Midbrain (tissue), 1 donor: ENCODE measurements around the gene KCNK7.

Source experiments
- DNase-seq: peaks from one replicate; lab custom pipeline; 2025; lab: John Stamatoyannopoulos, UW

The KCNK7 gene

GRCh38 chr11:65627202-65627601 is 31.6 kb upstream of the KCNK7 start:
- no peak for DNase-seq

GRCh38 chr11:65625628-65626342 is 30.2 kb upstream of the KCNK7 start:
- peak; percentile 66 for DNase-seq

DNA sequence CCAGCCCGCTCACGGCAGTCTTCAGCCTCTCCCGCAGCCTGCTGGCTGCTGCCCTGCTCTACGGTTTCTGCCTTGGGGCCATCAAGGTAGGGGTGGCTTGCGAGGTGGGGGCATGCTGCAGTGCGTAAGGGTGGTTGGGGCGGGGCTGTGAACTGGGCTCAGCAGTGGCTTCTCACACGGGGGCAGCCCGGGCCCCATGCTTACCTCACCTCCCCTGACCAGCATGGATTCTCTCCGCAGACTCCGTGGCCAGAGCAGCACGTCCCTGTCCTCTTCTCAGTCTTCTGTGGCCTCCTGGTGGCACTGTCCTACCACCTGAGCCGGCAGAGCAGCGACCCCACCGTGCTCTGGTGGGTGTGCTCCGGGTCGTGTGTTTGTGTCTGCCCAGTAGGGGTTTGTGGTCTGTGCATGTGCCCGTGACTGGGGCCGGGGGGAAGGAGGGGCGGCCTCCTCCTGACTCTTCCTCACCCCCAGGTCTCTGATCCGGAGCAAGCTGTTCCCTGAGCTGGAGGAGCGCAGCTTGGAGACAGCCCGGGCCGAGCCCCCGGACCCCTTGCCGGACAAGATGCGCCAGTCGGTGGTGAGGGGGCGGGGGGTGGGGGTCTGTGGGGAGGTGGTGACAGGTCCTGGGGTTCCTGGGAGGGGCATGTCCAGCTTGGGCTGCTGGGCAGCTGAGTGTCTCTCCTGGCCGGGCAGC is 29.5 kb upstream of the KCNK7 start:
- DNase-seq: no peak

GRCh38 chr11:65623852-65624616 is 28.4 kb upstream of the KCNK7 start:
- DNase-seq: no peak

- no peak for DNase-seq
Observed at GRCh38 chr11:65623177-65623576, 27.6 kb upstream of the KCNK7 start.

GRCh38 chr11:65622011-65622410 is 26.4 kb upstream of the KCNK7 start:
- no peak for DNase-seq

DNA sequence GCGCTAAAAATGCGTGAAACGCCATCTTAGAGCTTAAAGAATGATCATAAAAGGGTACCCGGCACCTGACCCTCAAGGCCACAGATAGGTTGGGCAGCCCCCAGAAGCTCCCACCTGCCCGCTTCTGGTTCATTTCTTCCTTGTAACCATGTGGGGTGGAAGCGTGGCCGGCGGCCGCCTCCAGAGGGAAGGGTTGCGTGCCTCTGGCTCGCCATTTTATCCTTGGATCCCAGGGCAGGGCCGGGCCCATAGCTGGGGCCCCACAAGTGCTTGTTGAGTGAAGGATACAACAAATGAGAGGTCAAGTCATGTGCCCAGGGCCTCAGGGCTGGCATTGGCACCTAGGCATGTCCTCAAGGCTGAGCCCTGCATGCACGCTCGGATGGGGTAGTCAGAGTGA is 25.9 kb upstream of the KCNK7 start:
- no peak for DNase-seq

DNA sequence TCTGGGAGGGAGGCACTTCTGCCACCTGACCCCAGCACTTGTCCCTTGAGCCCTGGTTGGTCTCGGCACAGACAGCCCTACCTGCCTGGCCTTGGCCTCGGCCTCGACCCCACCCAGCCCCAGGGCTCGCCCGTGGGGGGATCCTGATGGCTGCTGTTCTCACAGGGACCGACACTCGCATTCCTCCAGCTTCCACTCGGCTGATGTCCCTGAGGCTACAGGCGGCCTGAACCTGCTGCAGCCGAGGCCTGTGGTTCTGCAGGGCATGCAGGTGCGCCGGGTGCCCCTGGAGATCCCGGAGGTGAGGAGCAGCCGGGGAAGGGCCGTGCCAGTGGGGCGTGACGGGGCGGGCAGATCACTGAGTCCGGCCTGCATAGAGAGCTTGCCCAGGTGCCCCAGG is 25.1 kb upstream of the KCNK7 start:
- no peak for DNase-seq

DNA sequence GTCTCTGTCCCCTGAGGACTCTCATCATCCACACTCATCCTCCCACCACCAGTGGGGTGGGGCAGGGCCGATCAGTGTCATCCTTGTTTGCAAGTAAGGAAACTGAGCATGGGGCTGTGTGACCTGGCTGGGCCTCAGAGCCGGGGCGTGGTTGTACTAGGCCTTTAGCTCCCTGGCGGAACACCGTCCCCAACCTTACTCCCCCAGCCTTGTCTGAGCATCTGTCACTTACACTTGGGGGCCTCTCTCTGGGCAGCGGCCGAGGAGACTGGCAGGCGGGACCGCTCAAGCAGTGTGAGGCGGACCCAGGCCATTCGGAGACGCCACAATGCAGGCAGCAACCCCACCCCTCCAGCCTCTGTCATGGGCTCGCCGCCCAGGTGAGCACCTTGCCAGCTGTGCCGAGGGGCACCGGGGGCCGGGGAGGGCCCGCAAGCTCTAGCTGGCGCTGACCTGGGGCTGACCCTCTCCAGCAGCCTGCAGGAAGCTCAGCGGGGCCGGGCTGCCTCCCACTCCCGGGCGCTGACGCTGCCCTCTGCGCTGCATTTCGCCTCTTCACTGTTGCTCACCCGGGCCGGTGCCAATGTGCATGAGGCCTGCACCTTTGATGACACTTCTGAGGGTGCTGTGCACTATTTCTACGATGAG is 23.8 kb upstream of the KCNK7 start:
- DNase-seq: no peak

GRCh38 chr11:65618763-65619162 is 23.2 kb upstream of the KCNK7 start:
- no peak for DNase-seq

- DNase-seq: no peak
Observed at GRCh38 chr11:65617990-65618751, 22.6 kb upstream of the KCNK7 start.

DNA sequence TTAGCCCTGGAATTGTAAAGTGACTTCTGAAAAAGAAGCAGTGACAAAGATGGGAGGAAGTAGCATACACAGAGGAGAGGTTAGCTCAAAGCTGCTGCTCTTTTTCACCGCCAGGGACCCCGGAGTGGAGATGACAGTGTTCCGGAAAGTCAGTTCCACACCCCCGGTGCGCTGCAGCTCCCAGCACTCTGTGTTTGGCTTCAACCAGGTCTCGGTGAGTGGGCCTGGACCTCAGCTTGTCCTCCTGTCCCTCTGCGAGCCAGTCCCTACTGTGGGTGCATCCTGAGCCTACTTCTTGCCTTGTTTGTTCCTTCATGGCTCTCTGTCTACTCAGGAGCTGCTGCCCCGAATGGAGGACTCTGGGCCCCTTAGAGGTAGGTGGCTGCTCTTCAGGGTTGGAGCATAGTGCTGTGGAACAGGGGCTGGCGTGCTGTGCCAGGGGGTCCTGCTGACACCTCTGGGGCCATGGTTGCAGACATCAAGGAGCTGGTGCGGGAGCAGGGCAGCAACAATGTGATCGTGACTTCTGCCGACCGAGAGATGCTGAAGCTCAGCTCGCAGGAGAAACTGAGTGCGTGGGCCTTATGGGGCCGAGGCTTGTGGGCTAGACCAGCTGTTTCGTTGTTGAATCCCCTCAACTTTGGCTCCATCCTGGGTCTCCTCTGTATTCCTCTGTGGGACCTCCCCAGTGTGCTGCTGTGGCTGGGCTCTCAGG is 21.7 kb upstream of the KCNK7 start:
- no peak for DNase-seq

DNA sequence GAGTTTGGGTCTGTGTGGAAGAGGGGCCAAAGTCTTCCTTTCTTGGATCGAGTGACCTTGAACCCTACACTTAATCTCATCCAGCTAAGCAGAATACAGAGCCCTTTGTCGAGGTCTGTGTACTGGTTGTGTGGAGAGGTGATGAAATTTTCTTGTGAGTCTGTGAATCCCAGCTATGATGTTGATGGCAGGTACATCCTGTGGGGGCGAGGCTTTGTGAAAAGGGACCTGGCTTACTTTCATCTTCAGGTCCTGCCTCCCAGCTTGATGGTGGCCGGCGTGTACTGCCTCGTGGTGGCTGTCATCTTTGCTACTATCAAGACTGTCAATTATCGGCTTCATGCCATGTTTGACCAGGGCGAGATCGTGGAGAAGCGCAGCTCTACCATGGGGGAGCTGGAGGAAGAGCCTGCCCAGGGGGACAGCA is 21.0 kb upstream of the KCNK7 start:
- no peak for DNase-seq

GRCh38 chr11:65615950-65616574 is 20.5 kb upstream of the KCNK7 start:
- no peak for DNase-seq

- DNase-seq: peak; percentile 100
Observed at GRCh38 chr11:65615229-65615949, 19.8 kb upstream of the KCNK7 start, which contains the start of gene PCNX3. Gene PCNX3 (plus strand): TSS chr11:65615776. CDS start chr11:65616312, 536 bp downstream.

DNA sequence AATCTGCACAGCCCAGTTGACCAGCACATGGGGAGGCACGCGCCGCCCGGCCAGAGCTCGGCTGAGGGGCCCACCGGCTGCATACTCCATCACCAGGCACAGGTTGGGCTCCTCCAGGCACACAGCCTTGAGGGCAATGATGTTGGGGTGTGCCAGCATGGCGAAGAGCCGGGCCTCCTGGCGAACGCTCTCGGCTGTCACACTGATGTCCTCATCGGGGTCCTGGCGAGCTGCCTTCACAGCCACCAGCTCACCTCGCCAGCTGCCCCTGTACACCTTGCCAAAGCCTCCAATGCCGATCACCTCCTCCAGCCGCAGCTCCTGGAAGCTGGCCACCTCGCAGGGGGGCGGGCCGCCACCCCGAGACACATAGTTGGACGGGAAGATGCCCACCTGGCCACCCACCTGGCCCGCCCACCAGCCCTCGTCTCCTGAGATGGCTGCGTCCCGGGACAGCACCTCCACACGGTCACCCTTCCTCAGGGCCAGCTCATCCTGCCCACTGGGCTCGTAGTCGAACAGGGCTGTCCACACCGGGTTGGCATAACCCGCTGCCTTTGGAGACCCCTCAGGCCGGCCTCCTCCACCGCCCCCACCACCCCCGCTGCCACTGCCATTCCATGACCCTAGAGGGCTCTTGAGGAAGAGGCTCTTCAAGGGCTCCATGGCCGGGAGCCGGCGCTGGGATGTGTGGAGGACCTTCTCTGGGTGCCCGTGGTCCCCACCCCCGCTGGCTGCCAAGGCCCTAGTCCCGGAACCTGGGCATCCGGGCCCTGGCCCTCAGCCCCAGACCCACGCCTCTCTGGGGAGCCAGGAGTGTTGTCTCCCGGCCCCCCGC is 17.7 kb upstream of the KCNK7 start:
- no peak for DNase-seq

GRCh38 chr11:65612691-65613090 is 17.1 kb upstream of the KCNK7 start:
- no peak for DNase-seq

DNA sequence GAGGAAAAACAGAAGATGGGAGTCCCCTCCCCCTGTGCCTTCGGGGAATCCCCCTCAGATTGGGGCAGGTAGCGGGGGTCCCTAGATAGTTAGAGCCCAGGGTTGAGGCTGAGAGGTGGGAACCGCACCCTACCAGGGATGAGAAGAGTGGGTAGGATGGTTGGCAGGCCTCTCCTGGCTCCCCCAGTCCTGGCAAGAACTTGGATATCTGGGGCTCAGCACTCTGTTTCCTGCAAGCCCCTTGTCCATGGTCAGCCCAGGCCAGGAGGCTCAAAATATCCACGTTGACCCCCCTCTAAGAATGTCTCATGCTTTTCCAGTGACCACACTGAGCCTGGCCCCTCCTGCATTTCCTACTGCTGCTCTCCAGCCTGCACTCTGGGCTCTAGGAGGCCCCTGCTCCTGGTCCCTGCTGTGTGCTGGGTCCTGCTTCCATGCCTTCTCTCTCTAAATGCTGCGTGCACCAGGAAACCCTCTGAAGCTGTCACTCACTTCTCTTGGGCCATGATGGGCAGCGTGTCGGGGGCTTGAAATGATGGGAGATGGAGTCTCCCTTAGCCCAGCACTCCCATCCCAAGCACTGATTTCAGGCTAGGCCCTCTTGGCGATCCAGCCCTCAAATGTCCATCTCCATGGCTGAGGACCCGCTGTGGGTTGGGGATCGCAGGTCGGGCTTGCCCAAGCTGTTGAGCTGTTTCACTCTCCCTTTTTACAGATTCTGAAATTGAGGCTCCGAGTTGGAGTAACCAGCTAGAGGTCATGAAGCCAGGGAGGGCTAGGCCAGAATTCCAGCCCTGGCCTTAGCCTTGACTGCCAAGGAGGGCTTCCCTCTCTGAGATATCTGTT is 16.4 kb upstream of the KCNK7 start:
- no peak for DNase-seq
